Bronchial epithelial cell (primary cell): Measurements from ENCODE around the gene VPS52. TPM values are rescaled to one million over a fixed set of nuclear protein-coding genes. Genes with fewer than 3 reads are reported as not detected.

ENCODE experiments used
- DNase-seq: peaks from one replicate; pipeline ENCODE4 v3.0.0-alpha.2; 2010; ENCODE audit warnings: low read depth
- FAIRE-seq: peaks from 2 replicates; lab custom pipeline; 2011; peaks lifted over from hg19 to GRCh38; lab: Jason Lieb, UNC
- H3K27me3 ChIP-seq: 2 replicates; pipeline ENCODE4 v1.5.1; 2011; ENCODE audit warnings: low read length; ENCODE audit not compliant: control insufficient read depth, insufficient read depth
- H3K36me3 ChIP-seq: 2 replicates; pipeline ENCODE4 v1.5.1; 2011; ENCODE audit warnings: low read length; ENCODE audit not compliant: control insufficient read depth, insufficient read depth
- H3K4me3 ChIP-seq: 2 replicates; pipeline ENCODE4 v1.5.1; 2011; ENCODE audit warnings: mild to moderate bottlenecking, low read depth, low read length, control low read depth
- CTCF ChIP-seq: IDR thresholded peaks from 2 replicates; pipeline ENCODE4 v1.5.1; 2011; ENCODE audit warnings: mild to moderate bottlenecking, moderate library complexity, low read length, control low read depth, inconsistent platforms; ENCODE audit not compliant: insufficient read depth, severe bottlenecking
- total RNA-seq: library from RNA; depleted of rRNA; stranded (reverse); fragments of >200 nt; gene quantifications from 2 replicates; pipeline ENCODE4 v1.2.1, GENCODE V29; 2014

Gene VPS52
- total RNA-seq, 1 donor from 2014 or later: 22.1 TPM

- no peak for DNase-seq
- Histone ChIP-seq H3K36me3 (peaks cover 8% of the 10 kb centered on the region), H3K4me3 (no peak overlapping the region), H3K27me3 (no peaks in the 10 kb centered on the region)
- TF ChIP-seq CTCF: no peak
- FAIRE-seq: no peak
Measured at GRCh38 chr6:33306356-33306755, 34.7 kb upstream of the VPS52 start.

GRCh38 chr6:33305052-33305451, 33.4 kb upstream of the VPS52 start:
- no peaks in the 10 kb centered on the region for H3K27me3 ChIP-seq
- H3K36me3 ChIP-seq: peaks cover 8% of the 10 kb centered on the region
- no peak for FAIRE-seq
- no peak for TF ChIP-seq CTCF
- DNase-seq: no peak
- H3K4me3 ChIP-seq: no peak overlapping the region

GRCh38 chr6:33304216-33304615, 32.5 kb upstream of the VPS52 start:
- no peak for TF ChIP-seq CTCF
- DNase-seq (no peak), FAIRE-seq (no peak)
- H3K27me3 ChIP-seq: no peaks in the 10 kb centered on the region
- no peak overlapping the region for H3K4me3 ChIP-seq
- H3K36me3 ChIP-seq: peaks cover 8% of the 10 kb centered on the region

GRCh38 chr6:33301877-33302276, 30.2 kb upstream of the VPS52 start:
- FAIRE-seq (no peak), DNase-seq (no peak)
- peaks cover 8% of the 10 kb centered on the region for H3K36me3 ChIP-seq
- H3K4me3 ChIP-seq: no peak overlapping the region
- no peaks in the 10 kb centered on the region for H3K27me3 ChIP-seq
- no peak for TF ChIP-seq CTCF

GRCh38 chr6:33299237-33299944, 27.7 kb upstream of the VPS52 start:
- H3K36me3 ChIP-seq: peaks cover 21% of the 10 kb centered on the region
- no peak for FAIRE-seq
- peak overlapping the region; percentile 90 for H3K4me3 ChIP-seq
- peak; percentile 87 for TF ChIP-seq CTCF
- H3K27me3 ChIP-seq: no peaks in the 10 kb centered on the region
- DNase-seq: peak; percentile 75
